ENCODE results near the gene NR2F2.

Gene NR2F2

GRCh38 chr15:96359616-96360521 lies 29.4 kb downstream of the NR2F2 start:
- no peaks in the 10 kb centered on the region for H3K36me3 ChIP-seq (ENCODE audit: control insufficient read depth, insufficient read depth, low read length, severe bottlenecking)
- peak overlapping the region; percentile 83 for H3K4me3 ChIP-seq (ENCODE audit: low read length)
- peaks cover 26% of the 10 kb centered on the region for H3K4me1 ChIP-seq (ENCODE audit: control insufficient read depth, insufficient read depth, low read length)
- no peak for DNase-seq (ENCODE audit: low read depth)
- no peaks in the 10 kb centered on the region for H3K27me3 ChIP-seq (replicated peaks; ENCODE audit: control insufficient read depth, insufficient read depth, low read length)
- H3K9ac ChIP-seq (ENCODE audit: low read length): peak overlapping the region; percentile 90
- no peaks in the 10 kb centered on the region for H3K9me3 ChIP-seq (ENCODE audit: control insufficient read depth, low read length)

- no peaks in the 10 kb centered on the region for H3K9me3 ChIP-seq (ENCODE audit: control insufficient read depth, low read length)
- no peaks in the 10 kb centered on the region for H3K27me3 ChIP-seq (replicated peaks; ENCODE audit: control insufficient read depth, insufficient read depth, low read length)
- peak overlapping the region; percentile 41 for H3K4me3 ChIP-seq (ENCODE audit: low read length)
- DNase-seq (ENCODE audit: low read depth): no peak
- H3K36me3 ChIP-seq (ENCODE audit: control insufficient read depth, insufficient read depth, low read length, severe bottlenecking): no peaks in the 10 kb centered on the region
- H3K4me1 ChIP-seq (ENCODE audit: control insufficient read depth, insufficient read depth, low read length): peaks cover 19% of the 10 kb centered on the region
- no peak overlapping the region for H3K9ac ChIP-seq (ENCODE audit: low read length)
Measured at GRCh38 chr15:96360581-96361308, 30.2 kb downstream of the NR2F2 start.

- DNase-seq (ENCODE audit: low read depth): no peak
- peaks cover 15% of the 10 kb centered on the region for H3K4me1 ChIP-seq (ENCODE audit: control insufficient read depth, insufficient read depth, low read length)
- no peak overlapping the region for H3K9ac ChIP-seq (ENCODE audit: low read length)
- H3K4me3 ChIP-seq (ENCODE audit: low read length): no peak overlapping the region
- H3K9me3 ChIP-seq (ENCODE audit: control insufficient read depth, low read length): no peaks in the 10 kb centered on the region
- no peaks in the 10 kb centered on the region for H3K27me3 ChIP-seq (replicated peaks; ENCODE audit: control insufficient read depth, insufficient read depth, low read length)
- no peaks in the 10 kb centered on the region for H3K36me3 ChIP-seq (ENCODE audit: control insufficient read depth, insufficient read depth, low read length, severe bottlenecking)
Measured at GRCh38 chr15:96361309-96362010, 31.0 kb downstream of the NR2F2 start.

GRCh38 chr15:96362011-96362754 lies 31.7 kb downstream of the NR2F2 start:
- H3K4me1 ChIP-seq (ENCODE audit: control insufficient read depth, insufficient read depth, low read length): peaks cover 14% of the 10 kb centered on the region
- peaks cover under 1% of the 10 kb centered on the region for H3K9me3 ChIP-seq (ENCODE audit: control insufficient read depth, low read length)
- no peak overlapping the region for H3K9ac ChIP-seq (ENCODE audit: low read length)
- no peak for DNase-seq (ENCODE audit: low read depth)
- no peak overlapping the region for H3K4me3 ChIP-seq (ENCODE audit: low read length)
- H3K27me3 ChIP-seq (replicated peaks; ENCODE audit: control insufficient read depth, insufficient read depth, low read length): no peaks in the 10 kb centered on the region
- H3K36me3 ChIP-seq (ENCODE audit: control insufficient read depth, insufficient read depth, low read length, severe bottlenecking): no peaks in the 10 kb centered on the region

DNA sequence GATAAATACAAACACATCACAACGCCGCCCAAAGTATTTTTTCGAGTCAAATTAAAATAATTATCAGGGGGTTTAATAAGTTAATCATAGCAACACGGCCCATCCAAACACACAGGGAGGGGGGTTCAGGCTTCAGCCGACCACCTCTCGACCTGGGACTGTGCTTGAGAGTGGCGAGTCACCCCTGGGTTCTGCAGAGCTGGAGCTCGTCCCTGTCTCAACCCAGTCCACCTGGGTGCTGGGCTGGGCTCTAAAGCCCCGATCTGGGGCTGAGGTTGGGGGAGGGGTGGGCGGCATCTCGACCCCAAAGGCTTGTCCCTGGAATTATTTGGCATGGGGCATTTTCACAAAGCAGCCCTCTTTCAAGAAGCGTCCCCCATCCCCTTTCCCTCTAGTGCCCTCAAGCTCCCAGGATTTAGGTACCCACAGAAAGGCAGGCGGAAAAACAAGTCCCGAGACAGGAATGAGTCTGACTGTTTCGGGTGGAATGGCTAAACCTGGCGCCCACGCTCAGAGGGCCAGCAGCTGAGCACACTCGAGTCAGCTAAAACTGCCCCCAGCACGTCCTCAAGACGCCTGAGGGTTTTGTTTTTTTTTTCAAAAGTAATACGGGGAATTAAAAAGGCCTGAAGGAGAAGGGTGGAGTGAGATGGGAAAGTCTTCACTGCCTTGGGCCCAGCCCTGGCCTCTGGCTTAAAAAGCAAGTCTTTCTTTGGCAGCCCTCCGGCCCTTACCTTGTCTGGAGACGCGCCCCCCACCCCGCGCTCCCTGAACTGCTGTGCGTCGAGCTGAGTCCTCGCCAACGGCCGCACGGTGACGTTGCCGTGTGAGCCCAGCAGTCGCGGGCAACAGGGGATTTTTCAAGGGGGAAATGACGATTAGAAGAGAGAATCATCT lies 32.5 kb downstream of the NR2F2 start:
- H3K27me3 ChIP-seq (replicated peaks; ENCODE audit: control insufficient read depth, insufficient read depth, low read length): no peaks in the 10 kb centered on the region
- no peak for DNase-seq (ENCODE audit: low read depth)
- peaks cover 17% of the 10 kb centered on the region for H3K4me1 ChIP-seq (ENCODE audit: control insufficient read depth, insufficient read depth, low read length)
- peaks cover 3% of the 10 kb centered on the region for H3K9me3 ChIP-seq (ENCODE audit: control insufficient read depth, low read length)
- H3K4me3 ChIP-seq (ENCODE audit: low read length): no peak overlapping the region
- H3K9ac ChIP-seq (ENCODE audit: low read length): no peak overlapping the region
- no peaks in the 10 kb centered on the region for H3K36me3 ChIP-seq (ENCODE audit: control insufficient read depth, insufficient read depth, low read length, severe bottlenecking)

GRCh38 chr15:96363707-96364106 lies 33.2 kb downstream of the NR2F2 start:
- H3K4me1 ChIP-seq (ENCODE audit: control insufficient read depth, insufficient read depth, low read length): peaks cover 22% of the 10 kb centered on the region
- no peaks in the 10 kb centered on the region for H3K27me3 ChIP-seq (replicated peaks; ENCODE audit: control insufficient read depth, insufficient read depth, low read length)
- no peak for DNase-seq (ENCODE audit: low read depth)
- no peaks in the 10 kb centered on the region for H3K36me3 ChIP-seq (ENCODE audit: control insufficient read depth, insufficient read depth, low read length, severe bottlenecking)
- no peak overlapping the region for H3K9ac ChIP-seq (ENCODE audit: low read length)
- no peak overlapping the region for H3K4me3 ChIP-seq (ENCODE audit: low read length)
- H3K9me3 ChIP-seq (ENCODE audit: control insufficient read depth, low read length): peaks cover 3% of the 10 kb centered on the region

GRCh38 chr15:96365781-96366525 lies 35.5 kb downstream of the NR2F2 start:
- no peak overlapping the region for H3K9ac ChIP-seq (ENCODE audit: low read length)
- DNase-seq (ENCODE audit: low read depth): no peak
- H3K4me1 ChIP-seq (ENCODE audit: control insufficient read depth, insufficient read depth, low read length): peaks cover 12% of the 10 kb centered on the region
- H3K27me3 ChIP-seq (replicated peaks; ENCODE audit: control insufficient read depth, insufficient read depth, low read length): no peaks in the 10 kb centered on the region
- no peaks in the 10 kb centered on the region for H3K36me3 ChIP-seq (ENCODE audit: control insufficient read depth, insufficient read depth, low read length, severe bottlenecking)
- no peak overlapping the region for H3K4me3 ChIP-seq (ENCODE audit: low read length)
- H3K9me3 ChIP-seq (ENCODE audit: control insufficient read depth, low read length): peaks cover 3% of the 10 kb centered on the region

DNA sequence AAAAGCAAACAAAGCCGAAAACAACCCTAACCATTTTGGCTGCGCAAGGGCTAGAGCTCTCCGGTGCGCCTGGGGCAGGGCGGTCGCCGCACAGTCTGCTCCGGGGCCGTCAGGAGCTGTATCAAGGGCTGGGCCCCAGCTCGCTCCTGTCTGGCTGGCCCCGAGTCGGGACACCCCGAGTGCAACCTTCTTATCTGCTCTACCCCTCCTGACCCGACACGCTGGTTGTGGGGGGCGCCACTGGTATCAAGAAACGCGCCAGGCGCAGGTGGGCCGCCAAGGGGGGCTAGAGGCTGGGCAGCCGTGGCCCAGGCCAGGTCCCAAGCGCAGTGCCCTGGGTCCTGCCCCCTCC lies 36.0 kb downstream of the NR2F2 start:
- H3K36me3 ChIP-seq (ENCODE audit: control insufficient read depth, insufficient read depth, low read length, severe bottlenecking): no peaks in the 10 kb centered on the region
- H3K9me3 ChIP-seq (ENCODE audit: control insufficient read depth, low read length): peaks cover 3% of the 10 kb centered on the region
- H3K4me3 ChIP-seq (ENCODE audit: low read length): no peak overlapping the region
- no peaks in the 10 kb centered on the region for H3K27me3 ChIP-seq (replicated peaks; ENCODE audit: control insufficient read depth, insufficient read depth, low read length)
- peaks cover 12% of the 10 kb centered on the region for H3K4me1 ChIP-seq (ENCODE audit: control insufficient read depth, insufficient read depth, low read length)
- no peak for DNase-seq (ENCODE audit: low read depth)
- H3K9ac ChIP-seq (ENCODE audit: low read length): no peak overlapping the region

- peaks cover 12% of the 10 kb centered on the region for H3K4me1 ChIP-seq (ENCODE audit: control insufficient read depth, insufficient read depth, low read length)
Measured at GRCh38 chr15:96367311-96368200, 37.1 kb downstream of the NR2F2 start.

More at GRCh38 chr15:96367311-96368200, 37.1 kb downstream of the NR2F2 start:
- Histone ChIP-seq H3K9me3 (ENCODE audit: control insufficient read depth, low read length) (peaks cover 3% of the 10 kb centered on the region), H3K36me3 (ENCODE audit: control insufficient read depth, insufficient read depth, low read length, severe bottlenecking) (no peaks in the 10 kb centered on the region), H3K4me3 (ENCODE audit: low read length) (peak overlapping the region; percentile 63), H3K27me3 (replicated peaks; ENCODE audit: control insufficient read depth, insufficient read depth, low read length) (no peaks in the 10 kb centered on the region), H3K9ac (ENCODE audit: low read length) (no peak overlapping the region)
- no peak for DNase-seq (ENCODE audit: low read depth)

All from adipocyte (in vitro differentiated cells).